Mucosa of descending colon (tissue), 3 donors: ENCODE results near the gene CIZ1. TPM values are rescaled to one million over a fixed set of nuclear protein-coding genes. Genes with fewer than 3 reads are reported as not detected.

ENCODE experiments used
- ATAC-seq: fragments of 200-7000 bp; cut with Tn5 transposase; one replicate; pipeline ENCODE4 v1.9.1; 2020; ENCODE audit warnings: mild to moderate bottlenecking, moderate library complexity
- DNase-seq, 3 donors: peaks; one replicate each; pipeline ENCODE4 v3.0.0-alpha.2; 2020
- H3K36me3 ChIP-seq: fragments of 200-600 bp; one replicate; pipeline ENCODE4 v1.8.0; 2021; ENCODE audit warnings: low read depth, mild to moderate bottlenecking
- H3K4me1 ChIP-seq: fragments of 200-600 bp; one replicate; pipeline ENCODE4 v1.8.0; 2021; ENCODE audit warnings: low read depth, mild to moderate bottlenecking
- H3K4me3 ChIP-seq: fragments of 200-600 bp; one replicate; pipeline ENCODE4 v1.8.0; 2021; ENCODE audit warnings: mild to moderate bottlenecking
- H3K9me3 ChIP-seq: fragments of 200-600 bp; one replicate; pipeline ENCODE4 v1.8.0; 2021; ENCODE audit warnings: mild to moderate bottlenecking
- CTCF ChIP-seq: fragments of 200-600 bp; IDR thresholded peaks from one replicate; pipeline ENCODE4 v1.8.0; 2022; ENCODE audit warnings: antibody characterized with exemption, mild to moderate bottlenecking
- intact Hi-C, 2 donors: fragments of 100-400 bp; cut with DNase I in 1 of 2; cut with micrococcal nuclease in 1 of 2; formaldehyde crosslinking; loops; one replicate each; pipeline versions ENCODE4 v1.11.0 to v1.11.1; 2022; cut with DNase I, micrococcal nuclease
- total RNA-seq, 3 donors: library from RNA; stranded (reverse); fragmentation: NEBNext Ultra II Directional in 2 of 3; extraction: Animal tissue kit (Norgen Biotek cat#: 25700) in 2 of 3; gene quantifications; one replicate each; pipeline versions ENCODE4 v1.2.1 to v1.2.4, GENCODE V29; 2021 to 2023
- donor health status: DM: no; HTN: no; CAD: no; lungs with moderate emphysema.
- donor health status: DM: no; HTN: no; CAD: no.
- donor health status: DM: no; HTN: yes; CAD: no.

Gene CIZ1
- total RNA-seq, 3 donors from 2014 or later: 88.0 to 176 (median 105) TPM

DNA sequence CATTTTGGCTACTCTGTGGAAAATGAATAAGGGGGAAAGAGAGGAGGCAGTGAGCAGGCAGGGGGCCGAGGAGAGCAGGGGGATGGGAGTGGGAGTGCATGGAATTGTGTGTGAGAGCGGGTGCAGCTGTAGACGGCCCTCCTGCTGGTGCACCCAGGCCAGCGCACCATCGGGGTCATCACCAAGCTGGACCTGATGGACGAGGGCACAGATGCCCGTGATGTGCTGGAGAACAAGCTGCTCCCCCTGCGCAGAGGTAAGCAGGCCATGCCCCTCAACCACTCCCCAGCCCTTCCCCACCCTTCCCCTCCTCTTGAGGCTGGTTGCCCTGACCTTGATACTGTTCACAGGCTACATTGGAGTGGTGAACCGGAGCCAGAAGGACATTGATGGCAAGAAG is 28.5 kb upstream of the CIZ1 start:
- Histone ChIP-seq H3K36me3 (no peaks in the 10 kb centered on the region), H3K9me3 (no peaks in the 10 kb centered on the region), H3K4me1 (peaks cover 9% of the 10 kb centered on the region), H3K4me3 (no peak overlapping the region)
- DNase-seq (no peak), ATAC-seq (no peak)
- intact Hi-C loops: no loop called here
- TF ChIP-seq CTCF: no peak

DNA sequence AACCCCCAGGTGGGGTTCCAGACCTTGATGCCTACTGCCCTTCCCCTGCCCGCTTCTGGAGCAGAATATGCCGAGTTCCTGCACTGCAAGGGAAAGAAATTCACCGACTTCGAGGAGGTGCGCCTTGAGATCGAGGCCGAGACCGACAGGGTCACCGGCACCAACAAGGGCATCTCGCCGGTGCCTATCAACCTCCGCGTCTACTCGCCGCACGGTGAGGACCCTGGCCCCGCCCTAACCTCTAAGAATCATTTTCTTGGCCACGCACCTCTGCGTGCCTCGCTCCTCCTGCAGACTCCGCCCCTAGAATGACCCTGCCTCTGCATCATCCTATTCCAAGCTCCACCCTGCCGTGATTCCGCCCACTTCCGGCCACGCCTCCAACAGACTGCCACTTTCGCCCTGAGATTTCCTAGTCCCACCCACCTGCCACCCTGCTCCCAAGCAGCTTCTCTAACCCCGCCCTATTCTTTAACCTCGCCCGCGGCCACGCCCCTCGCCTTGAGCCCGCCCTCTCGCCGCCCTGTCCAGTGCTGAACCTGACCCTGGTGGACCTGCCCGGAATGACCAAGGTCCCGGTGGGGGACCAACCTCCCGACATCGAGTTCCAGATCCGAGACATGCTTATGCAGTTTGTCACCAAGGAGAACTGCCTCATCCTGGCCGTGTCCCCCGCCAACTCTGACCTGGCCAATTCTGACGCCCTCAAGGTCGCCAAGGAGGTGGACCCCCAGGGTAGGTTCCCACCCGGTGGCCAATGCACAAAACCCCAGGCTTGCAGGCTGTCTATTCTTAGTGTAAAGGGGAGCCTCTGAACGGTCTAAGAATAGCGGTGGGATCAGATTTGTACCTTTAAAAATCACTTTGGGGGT is 27.4 kb upstream of the CIZ1 start:
- Histone ChIP-seq H3K4me3 (no peak overlapping the region), H3K4me1 (peaks cover 9% of the 10 kb centered on the region), H3K9me3 (no peaks in the 10 kb centered on the region), H3K36me3 (no peaks in the 10 kb centered on the region)
- peak; percentile 98 to 99 (median 99) for DNase-seq
- no peak for TF ChIP-seq CTCF
- ATAC-seq: peak; percentile 98
- intact Hi-C loops: no loop called here

GRCh38 chr9:128218172-128218517 is 26.8 kb upstream of the CIZ1 start:
- Histone ChIP-seq H3K4me1 (peaks cover 9% of the 10 kb centered on the region), H3K9me3 (no peaks in the 10 kb centered on the region), H3K36me3 (no peaks in the 10 kb centered on the region), H3K4me3 (no peak overlapping the region)
- ATAC-seq: no peak
- no peak for TF ChIP-seq CTCF
- no peak for DNase-seq
- intact Hi-C loops: no loop called here

GRCh38 chr9:128216781-128217553 is 25.6 kb upstream of the CIZ1 start:
- Histone ChIP-seq H3K9me3 (no peaks in the 10 kb centered on the region), H3K36me3 (no peaks in the 10 kb centered on the region), H3K4me3 (no peak overlapping the region), H3K4me1 (peaks cover 9% of the 10 kb centered on the region)
- ATAC-seq: no peak
- no peak for TF ChIP-seq CTCF
- no peak for DNase-seq
- intact Hi-C loops: no loop called here

DNA sequence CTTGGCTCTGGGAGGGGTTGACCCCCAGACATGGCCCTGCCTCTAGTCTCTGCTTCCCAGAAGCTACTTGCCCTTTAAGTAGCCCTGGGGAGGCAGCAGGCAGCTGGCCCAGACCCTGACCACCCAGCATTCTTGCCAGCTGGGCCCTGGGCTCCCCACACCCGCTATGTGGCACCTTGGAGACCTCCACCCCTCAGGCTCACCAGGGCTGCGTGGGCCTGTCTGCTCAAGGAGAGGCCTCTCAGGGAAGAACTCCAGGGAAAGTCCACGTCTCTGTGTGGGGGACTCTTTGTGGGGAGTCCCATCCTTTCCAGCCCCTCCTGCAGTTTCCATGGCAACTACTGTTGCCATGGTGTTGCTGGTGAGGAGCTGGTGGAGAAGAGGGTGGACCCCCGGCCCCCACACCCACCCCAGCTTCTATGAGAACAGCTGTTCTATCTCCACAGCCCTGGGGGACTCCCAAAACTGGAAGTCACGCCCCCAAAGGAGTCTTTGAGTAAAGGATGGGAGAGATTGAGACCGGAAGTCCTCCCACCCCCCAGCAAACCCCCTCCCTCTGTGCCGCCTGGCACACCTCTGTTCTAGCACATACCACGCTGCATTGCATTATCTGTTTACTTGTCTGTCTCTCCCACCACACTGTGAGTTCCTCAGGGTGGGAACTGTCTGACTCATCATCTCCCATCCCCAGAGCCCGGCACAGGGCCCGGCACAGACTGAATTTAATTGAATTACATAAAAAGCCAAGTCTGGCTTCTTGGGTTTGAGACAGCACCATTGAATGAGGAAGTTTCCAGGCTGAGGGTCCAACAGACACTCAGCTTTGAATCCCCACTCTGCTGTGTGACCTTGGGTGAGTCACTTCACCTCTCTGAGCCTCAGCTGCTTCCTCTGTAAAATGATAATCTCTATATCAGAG is 24.4 kb upstream of the CIZ1 start:
- no peak overlapping the region for H3K4me3 ChIP-seq
- no peak for ATAC-seq
- DNase-seq: no peak

More for the DNA sequence above, 24.4 kb upstream of the CIZ1 start:
- H3K36me3 ChIP-seq: no peaks in the 10 kb centered on the region
- H3K4me1 ChIP-seq: peaks cover 13% of the 10 kb centered on the region
- intact Hi-C loops: no loop called here
- no peaks in the 10 kb centered on the region for H3K9me3 ChIP-seq
- no peak for TF ChIP-seq CTCF
